Suprapubic skin (tissue), 4 donors: ENCODE results near the gene CALN1. TPM values are rescaled to one million over a fixed set of nuclear protein-coding genes. Genes with fewer than 3 reads are reported as not detected.

ENCODE experiments used
- DNase-seq, 2 donors: peaks; one replicate each; pipeline ENCODE4 v3.0.0-alpha.2; 2019; ENCODE audit warnings: low spot score in 2 of 2
- H3K27ac ChIP-seq: fragments of 200-600 bp; sonication (generic); one replicate; pipeline ENCODE4 v1.5.1; 2019
- H3K27me3 ChIP-seq: fragments of 200-600 bp; sonication (generic); one replicate; pipeline ENCODE4 v1.5.1; 2019
- H3K36me3 ChIP-seq: fragments of 200-600 bp; sonication (generic); one replicate; pipeline ENCODE4 v1.5.1; 2019
- H3K4me1 ChIP-seq: fragments of 200-600 bp; sonication (generic); one replicate; pipeline ENCODE4 v1.5.1; 2019
- H3K4me3 ChIP-seq: fragments of 200-600 bp; sonication (generic); one replicate; pipeline ENCODE4 v1.5.1; 2019; ENCODE audit warnings: mild to moderate bottlenecking
- H3K9me3 ChIP-seq: fragments of 200-600 bp; sonication (generic); one replicate; pipeline ENCODE4 v1.5.1; 2019
- EP300 ChIP-seq: sonication (generic); formaldehyde crosslinking; IDR thresholded peaks from one replicate; pipeline ENCODE4 v1.6.1; 2017; ENCODE audit warnings: antibody characterized with exemption
- POLR2A ChIP-seq, 2 donors: fragments of 450-650 bp; IDR thresholded peaks; one replicate each; pipeline ENCODE4 v1.6.1; 2017; ENCODE audit warnings: antibody characterized with exemption in 2 of 2, mild to moderate bottlenecking in 2 of 2, moderate library complexity in 2 of 2
- POLR2AphosphoS5 ChIP-seq, 3 donors: sonication (generic); formaldehyde crosslinking; IDR thresholded peaks; one replicate each; pipeline ENCODE4 v1.6.1; 2017; ENCODE audit warnings: antibody characterized with exemption in 3 of 3
- WGBS: methylation state at CpG from one replicate; pipeline ENCODE4 v1.1.5; 2018; 5-methylcytosine and 5-hydroxymethylcytosine counted together
- total RNA-seq, 4 donors: library from RNA; depleted of rRNA; stranded (reverse); fragments of >200 nt; gene quantifications; one replicate each; pipeline ENCODE4 v1.1.0, GENCODE V29; 2016
- TF ChIP-seq, protein P1 (sequence below), 2 donors: fragments of 200-600 bp in 1 of 2; fragments of 450-650 bp in 1 of 2; sonication (generic) in 1 of 2; IDR thresholded peaks; one replicate each; pipeline ENCODE4 v1.5.1; 2016 to 2019; ENCODE audit warnings: antibody characterized with exemption in 2 of 2, mild to moderate bottlenecking in 1 of 2, moderate library complexity in 1 of 2

Gene CALN1
- total RNA-seq, 4 donors from 2014 or later, result 0.91 to 10.0 (median 3.9) TPM

DNA sequence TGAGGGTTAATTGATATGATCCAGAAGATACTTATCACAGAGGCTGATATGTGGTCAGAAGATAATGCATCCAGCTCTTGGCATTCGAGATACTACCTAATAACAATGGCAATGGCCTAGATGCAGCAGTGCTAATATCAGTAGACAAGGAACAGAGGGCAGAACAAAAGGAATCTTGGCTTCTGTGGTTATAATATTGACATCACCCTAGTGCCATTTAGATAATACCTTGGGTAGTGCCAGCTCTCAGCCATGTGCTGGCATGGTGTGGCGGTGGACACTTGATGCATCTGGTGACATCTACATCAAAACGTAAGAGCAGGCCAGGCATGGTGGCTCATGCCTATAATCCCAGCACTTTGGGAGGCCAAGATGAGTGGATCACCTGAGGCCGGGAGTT, 101.8 kb downstream of the CALN1 start:
- Histone ChIP-seq H3K27me3 (no peaks in the 10 kb centered on the region), H3K36me3 (no peaks in the 10 kb centered on the region), H3K27ac (no peak overlapping the region), H3K4me1 (no peaks in the 10 kb centered on the region), H3K4me3 (no peak overlapping the region), H3K9me3 (no peaks in the 10 kb centered on the region)
- no peak for TF ChIP-seq POLR2A (IDR thresholded peaks at IDR 0.05)
- TF ChIP-seq, protein P1, sequence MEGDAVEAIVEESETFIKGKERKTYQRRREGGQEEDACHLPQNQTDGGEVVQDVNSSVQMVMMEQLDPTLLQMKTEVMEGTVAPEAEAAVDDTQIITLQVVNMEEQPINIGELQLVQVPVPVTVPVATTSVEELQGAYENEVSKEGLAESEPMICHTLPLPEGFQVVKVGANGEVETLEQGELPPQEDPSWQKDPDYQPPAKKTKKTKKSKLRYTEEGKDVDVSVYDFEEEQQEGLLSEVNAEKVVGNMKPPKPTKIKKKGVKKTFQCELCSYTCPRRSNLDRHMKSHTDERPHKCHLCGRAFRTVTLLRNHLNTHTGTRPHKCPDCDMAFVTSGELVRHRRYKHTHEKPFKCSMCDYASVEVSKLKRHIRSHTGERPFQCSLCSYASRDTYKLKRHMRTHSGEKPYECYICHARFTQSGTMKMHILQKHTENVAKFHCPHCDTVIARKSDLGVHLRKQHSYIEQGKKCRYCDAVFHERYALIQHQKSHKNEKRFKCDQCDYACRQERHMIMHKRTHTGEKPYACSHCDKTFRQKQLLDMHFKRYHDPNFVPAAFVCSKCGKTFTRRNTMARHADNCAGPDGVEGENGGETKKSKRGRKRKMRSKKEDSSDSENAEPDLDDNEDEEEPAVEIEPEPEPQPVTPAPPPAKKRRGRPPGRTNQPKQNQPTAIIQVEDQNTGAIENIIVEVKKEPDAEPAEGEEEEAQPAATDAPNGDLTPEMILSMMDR (IDR thresholded peaks at IDR 0.05), result no peak
- no peak for TF ChIP-seq EP300
- no peak for TF ChIP-seq POLR2AphosphoS5 (IDR thresholded peaks at IDR 0.05)
- DNase-seq, result no peak
- WGBS, result 93% methylated on average over 4 of the region's 4 CpGs

DNA sequence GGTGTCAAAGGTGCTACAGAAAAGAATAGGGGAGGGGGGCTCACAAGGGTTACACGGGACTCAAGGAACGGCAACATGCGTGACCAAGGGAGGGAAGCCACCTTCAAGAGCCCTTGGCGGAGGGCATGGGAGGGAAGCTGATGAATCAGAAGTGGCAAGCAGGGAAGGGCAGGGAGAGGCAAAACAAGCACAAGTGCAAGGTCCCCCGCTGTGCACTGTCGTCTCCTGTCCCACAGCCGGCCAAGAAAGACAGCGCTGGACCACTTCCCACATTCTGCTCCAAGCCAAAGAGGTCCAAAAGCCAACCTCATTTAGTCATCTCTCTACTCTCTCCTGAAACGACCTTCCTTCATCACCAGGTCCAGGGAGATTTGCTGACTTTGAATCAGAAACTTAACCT, 102.7 kb downstream of the CALN1 start:
- no peaks in the 10 kb centered on the region for H3K36me3 ChIP-seq
- no peaks in the 10 kb centered on the region for H3K9me3 ChIP-seq
- no peak for DNase-seq
- 85% methylated on average over 9 of the region's 9 CpGs for WGBS
- H3K27ac ChIP-seq, result no peak overlapping the region
- H3K27me3 ChIP-seq, result no peaks in the 10 kb centered on the region
- H3K4me1 ChIP-seq, result no peaks in the 10 kb centered on the region
- no peak overlapping the region for H3K4me3 ChIP-seq
- TF ChIP-seq EP300, result no peak
- TF ChIP-seq, protein P1 (IDR thresholded peaks at IDR 0.05), result no peak
- TF ChIP-seq POLR2AphosphoS5 (IDR thresholded peaks at IDR 0.05), result no peak
- no peak for TF ChIP-seq POLR2A (IDR thresholded peaks at IDR 0.05)

DNA sequence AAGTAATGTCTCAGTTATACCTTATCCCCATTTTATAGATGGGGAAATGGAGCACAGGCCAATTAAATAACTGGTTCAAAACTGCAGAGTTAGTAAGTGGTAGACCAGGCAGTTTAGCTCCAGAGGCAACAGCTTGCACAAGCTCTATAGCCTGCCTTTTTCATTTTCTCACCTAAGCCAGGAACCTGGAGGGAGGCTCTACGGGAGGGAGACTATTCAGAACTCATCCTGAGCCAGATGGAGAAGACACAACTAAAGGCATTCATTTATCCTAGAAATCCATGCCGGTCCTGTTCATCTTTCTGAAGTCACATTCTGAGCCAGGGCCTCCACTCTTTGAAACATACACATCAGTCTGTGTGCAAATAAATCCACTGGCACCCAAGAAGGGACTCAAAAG, 103.2 kb downstream of the CALN1 start:
- WGBS, result 85% methylated on average over 2 of the region's 2 CpGs
- no peaks in the 10 kb centered on the region for H3K36me3 ChIP-seq

DNA sequence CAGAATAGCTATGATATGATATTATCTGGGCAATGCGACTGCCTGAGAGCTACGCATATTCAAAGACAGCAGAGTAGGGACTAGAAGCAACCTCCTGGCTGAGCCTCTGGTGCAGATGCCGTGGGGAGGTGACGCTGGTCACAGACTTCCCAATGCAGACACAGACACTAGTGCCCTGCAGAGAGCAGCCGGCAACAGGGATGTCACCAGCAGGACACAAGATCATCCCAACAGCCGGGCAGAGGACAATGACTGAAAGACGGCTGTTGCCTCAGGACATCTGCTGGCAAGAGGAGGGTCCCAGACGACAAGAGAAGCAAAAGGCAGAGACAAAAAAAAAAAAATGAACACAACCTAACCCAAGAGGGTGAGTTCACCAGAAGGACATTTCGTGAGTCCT, 104.6 kb downstream of the CALN1 start:
- Histone ChIP-seq H3K4me1 (no peaks in the 10 kb centered on the region), H3K27me3 (no peaks in the 10 kb centered on the region), H3K27ac (no peak overlapping the region), H3K4me3 (no peak overlapping the region), H3K36me3 (no peaks in the 10 kb centered on the region), H3K9me3 (no peaks in the 10 kb centered on the region)
- DNase-seq, result no peak
- TF ChIP-seq POLR2AphosphoS5 (IDR thresholded peaks at IDR 0.05) (no peak), POLR2A (IDR thresholded peaks at IDR 0.05) (no peak), EP300 (no peak)
- TF ChIP-seq, protein P1 (IDR thresholded peaks at IDR 0.05), result no peak
- WGBS, result 74% methylated on average over 9 of the region's 9 CpGs

More for the DNA sequence above, 103.2 kb downstream of the CALN1 start:
- TF ChIP-seq POLR2A (IDR thresholded peaks at IDR 0.05) (no peak), POLR2AphosphoS5 (IDR thresholded peaks at IDR 0.05) (no peak), EP300 (no peak)
- TF ChIP-seq, protein P1 (IDR thresholded peaks at IDR 0.05), result no peak
- Histone ChIP-seq H3K27me3 (no peaks in the 10 kb centered on the region), H3K4me3 (no peak overlapping the region), H3K27ac (no peak overlapping the region), H3K9me3 (no peaks in the 10 kb centered on the region), H3K4me1 (no peaks in the 10 kb centered on the region)
- DNase-seq, result no peak

DNA sequence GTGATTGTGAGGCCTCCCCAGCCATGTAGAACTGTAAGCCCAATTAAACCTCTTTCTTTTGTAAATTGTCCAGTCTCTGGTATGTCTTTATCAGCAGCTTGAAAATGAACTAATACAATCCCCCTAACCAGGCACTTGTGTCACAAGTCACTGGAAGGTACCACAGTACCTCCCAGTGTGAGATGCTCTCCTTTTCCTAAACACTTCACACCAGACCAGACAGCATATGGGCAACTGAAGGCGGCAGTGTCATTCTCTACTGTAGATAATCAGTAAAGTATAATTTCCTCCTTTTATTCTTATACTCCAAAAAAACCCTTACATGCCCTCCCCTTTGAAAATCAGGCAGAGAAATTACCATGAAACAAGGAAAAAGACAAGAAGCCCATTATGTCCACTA, 113.2 kb downstream of the CALN1 start:
- Histone ChIP-seq H3K27ac (no peak overlapping the region), H3K27me3 (no peaks in the 10 kb centered on the region), H3K9me3 (no peaks in the 10 kb centered on the region), H3K4me3 (no peak overlapping the region), H3K4me1 (no peaks in the 10 kb centered on the region), H3K36me3 (no peaks in the 10 kb centered on the region)
- no peak for DNase-seq
- no peak for TF ChIP-seq POLR2A (IDR thresholded peaks at IDR 0.05)
- TF ChIP-seq EP300, result no peak
- TF ChIP-seq, protein P1 (IDR thresholded peaks at IDR 0.05), result no peak
- no peak for TF ChIP-seq POLR2AphosphoS5 (IDR thresholded peaks at IDR 0.05)
- 84% methylated on average over 1 of the region's 1 CpG for WGBS
